SU-DHL-6 (cell line): Measurements from ENCODE around the gene RPP25L.

Experiments used
- EZH2phosphoT487 ChIP-seq: fragments of 200-600 bp; sonication (generic), shearing (Covaris generic); conservative IDR thresholded peaks from 2 replicates; pipeline ENCODE4 v1.6.1; 2018; ENCODE audit warnings: mild to moderate bottlenecking, antibody characterized with exemption, low read length, moderate library complexity, mixed read lengths
- TF ChIP-seq, protein P1 (sequence below): fragments of 200-600 bp; sonication (generic); IDR thresholded peaks from one replicate; pipeline ENCODE4 v1.5.1; 2017; ENCODE audit warnings: antibody characterized with exemption, mild to moderate bottlenecking, low read length, moderate library complexity; ENCODE audit not compliant: insufficient read depth, poor library complexity, severe bottlenecking

DNA sequence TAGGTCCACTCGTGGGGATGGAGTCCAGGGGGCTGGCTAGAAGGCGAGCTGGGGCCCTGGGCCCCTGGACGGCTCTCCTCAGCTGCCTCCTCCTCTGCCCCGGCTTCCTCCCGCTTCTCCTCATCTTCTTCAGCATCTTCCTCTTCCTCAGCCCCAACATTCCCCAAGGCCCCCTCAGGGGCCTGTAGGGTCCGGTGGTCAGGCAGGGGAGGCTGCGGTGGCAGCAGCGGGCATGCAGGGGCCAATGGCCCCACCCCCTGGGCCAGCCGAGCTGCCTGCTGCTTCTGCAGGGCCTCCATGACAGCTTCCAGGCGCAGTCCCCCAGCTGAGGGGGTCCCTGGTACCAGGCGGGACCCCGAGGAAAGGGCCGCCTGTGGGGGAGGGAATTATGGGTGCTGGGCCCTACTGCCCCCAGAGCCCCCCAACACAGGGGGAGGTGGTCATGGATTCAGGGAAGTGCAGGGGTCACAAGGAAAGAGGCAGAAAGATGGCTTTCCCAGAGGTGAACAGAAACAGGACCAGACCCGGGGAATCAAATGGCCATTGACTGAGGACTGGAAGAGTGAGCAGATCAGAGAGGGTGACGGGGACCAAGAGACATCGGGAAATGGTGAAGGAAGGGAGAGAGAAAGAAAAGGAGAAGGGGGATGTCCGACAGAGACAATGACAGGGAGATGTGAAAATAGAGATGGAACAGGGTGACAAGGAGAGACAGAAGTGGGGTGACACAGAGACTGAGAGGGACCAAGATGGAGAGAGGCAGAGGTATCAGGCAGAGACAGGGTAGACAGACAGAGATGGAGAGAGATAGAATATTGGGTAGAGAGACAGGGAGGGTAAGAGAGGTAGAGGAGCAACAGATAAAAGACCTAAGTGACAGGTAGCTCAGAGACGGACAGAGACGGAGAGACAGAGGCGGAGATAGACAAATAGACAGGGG is 16.1 kb upstream of the RPP25L start:
- TF ChIP-seq, protein P1, sequence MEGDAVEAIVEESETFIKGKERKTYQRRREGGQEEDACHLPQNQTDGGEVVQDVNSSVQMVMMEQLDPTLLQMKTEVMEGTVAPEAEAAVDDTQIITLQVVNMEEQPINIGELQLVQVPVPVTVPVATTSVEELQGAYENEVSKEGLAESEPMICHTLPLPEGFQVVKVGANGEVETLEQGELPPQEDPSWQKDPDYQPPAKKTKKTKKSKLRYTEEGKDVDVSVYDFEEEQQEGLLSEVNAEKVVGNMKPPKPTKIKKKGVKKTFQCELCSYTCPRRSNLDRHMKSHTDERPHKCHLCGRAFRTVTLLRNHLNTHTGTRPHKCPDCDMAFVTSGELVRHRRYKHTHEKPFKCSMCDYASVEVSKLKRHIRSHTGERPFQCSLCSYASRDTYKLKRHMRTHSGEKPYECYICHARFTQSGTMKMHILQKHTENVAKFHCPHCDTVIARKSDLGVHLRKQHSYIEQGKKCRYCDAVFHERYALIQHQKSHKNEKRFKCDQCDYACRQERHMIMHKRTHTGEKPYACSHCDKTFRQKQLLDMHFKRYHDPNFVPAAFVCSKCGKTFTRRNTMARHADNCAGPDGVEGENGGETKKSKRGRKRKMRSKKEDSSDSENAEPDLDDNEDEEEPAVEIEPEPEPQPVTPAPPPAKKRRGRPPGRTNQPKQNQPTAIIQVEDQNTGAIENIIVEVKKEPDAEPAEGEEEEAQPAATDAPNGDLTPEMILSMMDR = no peak
- no peak for TF ChIP-seq EZH2phosphoT487
